ENCODE results near the gene TFB2M. TPM values are rescaled to one million over a fixed set of nuclear protein-coding genes. Genes with fewer than 3 reads are reported as not detected.
A peak's percentile ranks its signal among the peaks of the same experiment; 100 is the strongest.
"Not testable (repeated sequence)": the region's sequence is repeated elsewhere in the genome, so short reads cannot be mapped to it uniquely, and the experiment has no call there.

Gene TFB2M
- total and polyA plus RNA-seq, 2 donors = 11.7 to 22.4 TPM

- no peak overlapping the region for H3K4me3 ChIP-seq (ENCODE audit: low read depth, low read length)
- H3K27ac ChIP-seq (ENCODE audit: low read depth) = no peak overlapping the region
Measured at GRCh38 chr1:246591504-246591903, 25.4 kb upstream of the TFB2M start.

DNA sequence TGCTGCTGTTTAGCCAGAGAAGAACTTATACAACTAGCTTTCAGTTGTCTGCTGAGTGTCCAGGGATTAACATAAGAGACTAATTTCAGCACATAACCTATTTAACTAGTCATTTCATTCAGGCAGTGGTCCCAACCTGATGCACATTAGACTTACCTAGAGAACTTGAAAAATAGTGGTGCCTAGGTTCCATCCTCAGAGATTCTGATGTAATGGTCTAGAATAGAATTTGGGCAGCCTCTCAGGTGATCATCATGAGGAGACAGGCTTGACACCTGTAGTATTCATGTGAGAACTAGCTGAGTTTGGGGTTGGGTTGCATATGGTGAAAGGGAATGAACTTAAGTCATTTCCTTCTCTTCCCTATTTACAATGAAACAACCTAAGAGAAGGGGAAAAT is 25.0 kb upstream of the TFB2M start:
- Histone ChIP-seq H3K36me3 (ENCODE audit: insufficient read depth) (peaks cover 2% of the 10 kb centered on the region), H3K4me1 (ENCODE audit: insufficient read depth) (no peaks in the 10 kb centered on the region), H3K4me3 (ENCODE audit: low read depth, low read length) (no peak overlapping the region), H3K27ac (ENCODE audit: low read depth) (no peak overlapping the region)
- no peak for DNase-seq (ENCODE audit: extremely low spot score)

More at GRCh38 chr1:246591504-246591903, 25.4 kb upstream of the TFB2M start:
- whole genome bisulfite sequencing = 95% methylated on average over 6 of the region's 6 CpGs
- H3K4me1 ChIP-seq (ENCODE audit: insufficient read depth) = no peaks in the 10 kb centered on the region
- peaks cover 2% of the 10 kb centered on the region for H3K36me3 ChIP-seq (ENCODE audit: insufficient read depth)
- DNase-seq (ENCODE audit: extremely low spot score) = no peak

DNA sequence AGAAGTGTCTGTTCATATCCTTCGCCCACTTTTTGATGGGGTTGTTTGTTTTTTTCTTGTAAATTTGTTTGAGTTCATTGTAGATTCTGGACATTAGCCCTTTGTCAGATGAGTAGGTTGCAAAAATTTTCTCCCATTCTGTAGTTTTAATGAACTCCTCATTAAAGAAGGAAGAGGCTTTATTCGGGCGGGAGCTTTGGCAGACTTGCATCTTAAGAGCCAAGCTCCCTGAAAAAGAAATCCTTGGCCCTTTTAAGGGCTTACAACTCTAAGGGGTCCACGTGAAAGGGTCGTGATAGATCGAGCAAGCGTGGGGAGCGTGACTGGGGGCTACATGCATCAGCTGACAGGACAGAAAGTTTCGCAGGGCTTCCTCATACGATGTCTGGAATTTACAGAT is 23.9 kb upstream of the TFB2M start:
- not testable (repeated sequence) for DNase-seq (ENCODE audit: extremely low spot score); H3K36me3 ChIP-seq (ENCODE audit: insufficient read depth); H3K4me1 ChIP-seq (ENCODE audit: insufficient read depth); H3K4me3 ChIP-seq (ENCODE audit: low read depth, low read length); H3K27ac ChIP-seq (ENCODE audit: low read depth)
- WGBS = 97% methylated on average over 9 of the region's 10 CpGs

DNA sequence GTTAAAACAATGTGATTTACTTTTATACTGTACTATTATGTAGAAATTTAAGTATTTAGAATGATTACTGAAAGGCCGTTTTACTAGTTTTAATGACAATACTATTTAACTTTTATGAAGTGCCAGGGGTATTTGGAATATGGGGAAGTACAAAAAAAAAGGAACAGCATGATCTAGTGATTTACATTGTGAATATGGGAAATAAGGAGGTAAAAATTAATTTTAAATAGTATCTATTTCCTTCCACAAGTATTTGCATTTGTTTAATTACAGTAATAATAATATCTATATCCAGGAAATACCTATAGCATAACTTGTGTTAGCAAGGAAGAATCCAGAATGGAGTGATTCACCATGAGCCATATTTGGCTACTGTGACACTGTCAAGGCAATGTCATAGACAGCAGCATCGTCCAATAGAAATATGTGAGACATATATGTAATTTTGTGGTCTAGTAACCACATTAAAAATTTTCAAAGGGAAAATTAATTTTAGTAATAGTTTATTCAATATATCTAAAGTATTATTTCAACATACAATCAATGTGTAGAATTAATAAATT is 22.2 kb upstream of the TFB2M start:
- no peak overlapping the region for H3K27ac ChIP-seq (ENCODE audit: low read depth)
- no peak overlapping the region for H3K4me3 ChIP-seq (ENCODE audit: low read depth, low read length)
- no peak for DNase-seq (ENCODE audit: extremely low spot score)
- 70% methylated on average over 2 of the region's 2 CpGs for WGBS
- H3K4me1 ChIP-seq (ENCODE audit: insufficient read depth) = no peaks in the 10 kb centered on the region
- no peaks in the 10 kb centered on the region for H3K36me3 ChIP-seq (ENCODE audit: insufficient read depth)

- H3K4me3 ChIP-seq (ENCODE audit: low read depth, low read length) = no peak overlapping the region
- 36% methylated on average over 3 of the region's 3 CpGs for WGBS
- H3K36me3 ChIP-seq (ENCODE audit: insufficient read depth) = no peaks in the 10 kb centered on the region
- peaks cover 2% of the 10 kb centered on the region for H3K4me1 ChIP-seq (ENCODE audit: insufficient read depth)
- no peak overlapping the region for H3K27ac ChIP-seq (ENCODE audit: low read depth)
- DNase-seq (ENCODE audit: extremely low spot score) = no peak
Measured at GRCh38 chr1:246587606-246588005, 21.5 kb upstream of the TFB2M start.

- DNase-seq (ENCODE audit: extremely low spot score) = no peak
- Histone ChIP-seq H3K27ac (ENCODE audit: low read depth) (no peak overlapping the region), H3K4me1 (ENCODE audit: insufficient read depth) (peaks cover 3% of the 10 kb centered on the region), H3K36me3 (ENCODE audit: insufficient read depth) (no peaks in the 10 kb centered on the region), H3K4me3 (ENCODE audit: low read depth, low read length) (no peak overlapping the region)
- 74% methylated on average over 3 of the region's 3 CpGs for WGBS
Measured at GRCh38 chr1:246587032-246587431, 21.0 kb upstream of the TFB2M start.

DNA sequence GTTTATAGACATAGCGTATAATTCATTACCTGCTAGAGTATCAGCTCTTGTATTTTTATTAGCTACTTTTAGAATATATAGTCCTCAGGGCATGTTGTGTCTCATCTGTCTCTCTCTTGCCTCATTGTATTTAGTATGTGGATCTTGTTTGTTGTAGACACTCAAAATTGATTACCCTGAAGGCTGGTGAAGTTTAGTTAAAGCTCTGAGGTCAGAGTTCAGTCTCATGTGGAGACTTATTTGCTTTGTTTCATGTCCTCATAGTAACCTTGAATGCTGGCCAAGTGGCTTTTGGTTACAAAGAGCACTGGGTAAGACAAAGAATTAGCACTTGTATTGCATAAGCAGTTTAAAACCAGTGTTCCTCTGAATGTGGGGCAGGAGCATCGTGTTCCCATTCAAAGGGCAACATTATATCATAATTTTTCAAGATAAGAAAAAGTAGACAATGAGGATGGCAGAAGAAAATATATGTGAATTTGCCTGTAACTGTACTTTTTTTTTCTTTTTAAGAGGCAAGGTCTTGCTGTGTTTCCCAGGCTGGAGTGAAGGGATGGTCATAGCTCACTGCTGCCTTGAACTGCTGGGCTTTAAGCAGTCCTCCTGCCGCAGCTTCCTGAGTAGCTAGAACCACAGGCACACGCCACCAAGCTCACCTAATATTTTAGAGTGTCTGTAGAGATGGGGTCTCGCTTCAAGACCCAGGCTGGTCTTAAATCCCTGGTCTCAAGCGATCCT is 17.6 kb upstream of the TFB2M start:
- Histone ChIP-seq H3K4me3 (ENCODE audit: low read depth, low read length) (no peak overlapping the region), H3K27ac (ENCODE audit: low read depth) (no peak overlapping the region), H3K36me3 (ENCODE audit: insufficient read depth) (no peaks in the 10 kb centered on the region), H3K4me1 (ENCODE audit: insufficient read depth) (peaks cover 3% of the 10 kb centered on the region)
- peak; percentile 49 for DNase-seq (ENCODE audit: extremely low spot score)
- 77% methylated on average over 6 of the region's 6 CpGs for WGBS

GRCh38 chr1:246583056-246583440 is 17.0 kb upstream of the TFB2M start:
- Histone ChIP-seq H3K27ac (ENCODE audit: low read depth) (no peak overlapping the region), H3K4me1 (ENCODE audit: insufficient read depth) (peaks cover 3% of the 10 kb centered on the region), H3K36me3 (ENCODE audit: insufficient read depth) (no peaks in the 10 kb centered on the region), H3K4me3 (ENCODE audit: low read depth, low read length) (no peak overlapping the region)
- DNase-seq (ENCODE audit: extremely low spot score) = no peak
- 73% methylated on average over 2 of the region's 2 CpGs for WGBS

DNA sequence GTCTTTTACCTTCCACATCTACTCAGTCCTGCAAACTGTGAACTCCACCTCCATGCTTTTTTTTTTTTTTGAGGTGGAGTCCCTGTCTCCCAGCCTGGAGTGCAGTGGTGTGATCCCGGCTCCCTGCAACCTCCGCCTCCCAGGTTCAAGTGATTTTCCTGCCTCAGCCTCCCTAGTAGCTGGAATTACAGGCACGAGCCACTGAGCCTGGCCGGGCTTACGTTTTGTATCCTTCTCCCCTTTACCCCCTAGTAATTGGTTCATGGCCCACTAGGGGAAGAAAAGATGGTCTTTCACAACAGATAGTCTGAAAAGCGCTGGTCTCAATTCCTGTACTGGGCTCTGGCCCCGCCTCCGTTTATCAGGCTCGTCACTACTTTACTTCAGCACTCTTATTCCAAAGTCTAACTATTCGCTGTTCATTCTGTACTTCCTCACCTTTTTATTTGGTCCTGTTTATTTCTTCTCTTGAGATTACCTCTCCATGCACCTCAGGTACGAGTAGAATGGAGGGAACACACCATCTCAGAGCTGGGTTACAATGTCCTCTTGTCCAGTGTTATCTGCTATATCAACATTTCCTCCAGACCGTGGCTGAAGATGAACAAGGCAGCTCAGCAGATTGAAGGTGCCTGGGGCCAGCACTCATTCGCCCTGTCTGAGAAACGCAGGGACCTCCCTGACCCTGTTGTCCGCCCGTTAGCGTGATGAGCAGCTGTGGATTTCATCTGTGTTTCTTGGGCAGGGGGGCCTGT is 16.4 kb upstream of the TFB2M start:
- H3K36me3 ChIP-seq (ENCODE audit: insufficient read depth) = no peaks in the 10 kb centered on the region
- DNase-seq (ENCODE audit: extremely low spot score) = no peak
- WGBS = 74% methylated on average over 17 of the region's 17 CpGs
- H3K4me3 ChIP-seq (ENCODE audit: low read depth, low read length) = no peak overlapping the region
- H3K27ac ChIP-seq (ENCODE audit: low read depth) = no peak overlapping the region
- peaks cover 3% of the 10 kb centered on the region for H3K4me1 ChIP-seq (ENCODE audit: insufficient read depth)

- no peak for DNase-seq (ENCODE audit: extremely low spot score)
- WGBS = 79% methylated on average over 15 of the region's 15 CpGs
- Histone ChIP-seq H3K36me3 (ENCODE audit: insufficient read depth) (no peaks in the 10 kb centered on the region), H3K4me3 (ENCODE audit: low read depth, low read length) (no peak overlapping the region), H3K27ac (ENCODE audit: low read depth) (no peak overlapping the region), H3K4me1 (ENCODE audit: insufficient read depth) (peaks cover 3% of the 10 kb centered on the region)
Measured at GRCh38 chr1:246580497-246581370, 14.7 kb upstream of the TFB2M start.

- Histone ChIP-seq H3K4me3 (ENCODE audit: low read depth, low read length) (no peak overlapping the region), H3K27ac (ENCODE audit: low read depth) (no peak overlapping the region), H3K4me1 (ENCODE audit: insufficient read depth) (peaks cover 3% of the 10 kb centered on the region), H3K36me3 (ENCODE audit: insufficient read depth) (no peaks in the 10 kb centered on the region)
- WGBS = 8% methylated on average over 3 of the region's 3 CpGs
- DNase-seq (ENCODE audit: extremely low spot score) = peak; percentile 48
Measured at GRCh38 chr1:246579818-246580217, 13.8 kb upstream of the TFB2M start.

DNA sequence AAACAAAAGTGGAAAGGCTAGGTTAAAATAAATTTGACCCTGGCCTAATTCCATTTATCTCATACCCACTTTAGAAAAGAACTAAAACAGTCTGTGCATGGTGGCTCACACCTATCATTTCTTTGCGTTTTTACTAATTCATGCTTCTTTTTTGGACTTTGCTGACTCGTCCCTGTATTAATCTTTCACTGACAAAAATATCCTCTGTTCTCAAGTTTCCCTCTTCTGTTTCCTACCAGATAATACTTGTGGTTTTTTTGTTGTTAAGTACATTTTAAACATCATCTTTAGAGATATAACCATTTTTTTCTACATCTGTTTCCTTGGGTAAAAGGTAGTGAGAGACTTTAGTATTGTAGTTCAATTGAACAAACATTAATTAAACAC is 11.7 kb upstream of the TFB2M start:
- no peak overlapping the region for H3K27ac ChIP-seq (ENCODE audit: low read depth)
- H3K4me1 ChIP-seq (ENCODE audit: insufficient read depth) = peaks cover 2% of the 10 kb centered on the region
- DNase-seq (ENCODE audit: extremely low spot score) = no peak
- 45% methylated on average over 2 of the region's 2 CpGs for WGBS
- no peak overlapping the region for H3K4me3 ChIP-seq (ENCODE audit: low read depth, low read length)
- H3K36me3 ChIP-seq (ENCODE audit: insufficient read depth) = no peaks in the 10 kb centered on the region

DNA sequence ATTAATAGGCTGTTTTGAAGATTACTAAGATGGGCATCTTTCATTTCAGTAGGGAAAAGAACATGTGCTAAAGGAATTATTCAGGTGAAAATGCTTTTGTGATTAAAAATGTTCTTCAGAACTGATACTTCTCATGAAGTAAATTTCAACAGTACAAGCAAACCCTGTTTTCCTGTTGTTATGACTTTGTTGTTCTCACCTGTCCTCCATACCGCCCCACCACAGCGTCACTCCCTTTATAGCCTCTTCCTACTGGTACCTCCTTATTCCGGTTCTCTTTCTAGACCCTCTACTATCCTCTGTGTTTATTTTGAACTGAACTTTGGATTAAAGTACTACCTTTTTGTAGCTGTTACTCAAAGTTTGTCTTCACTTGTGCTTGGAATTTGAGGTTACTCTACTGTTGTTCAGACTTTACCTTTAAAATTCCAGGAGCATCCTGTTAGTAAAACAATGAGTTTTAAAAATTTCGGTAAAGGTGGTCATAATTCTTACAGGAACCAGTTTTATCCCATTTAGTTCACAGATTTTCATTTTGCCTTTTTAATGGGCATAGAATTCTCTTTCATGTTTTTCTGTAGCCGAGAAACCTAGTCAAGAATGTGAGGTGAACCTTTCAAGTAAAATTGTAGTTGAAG is 11.1 kb upstream of the TFB2M start:
- no peak for DNase-seq (ENCODE audit: extremely low spot score)

More for the DNA sequence above, 11.1 kb upstream of the TFB2M start:
- Histone ChIP-seq H3K36me3 (ENCODE audit: insufficient read depth) (no peaks in the 10 kb centered on the region), H3K27ac (ENCODE audit: low read depth) (no peak overlapping the region), H3K4me1 (ENCODE audit: insufficient read depth) (no peaks in the 10 kb centered on the region), H3K4me3 (ENCODE audit: low read depth, low read length) (no peak overlapping the region)
- WGBS = 78% methylated on average over 5 of the region's 5 CpGs
